Neutrophil (primary cell): ENCODE results near the gene NELFCD.
"Not testable (repeated sequence)": the region's sequence is repeated elsewhere in the genome, so short reads cannot be mapped to it uniquely, and the experiment has no call there.

Experiments
- H3K27ac ChIP-seq: fragments of 200-600 bp; sonication (generic); 2 replicates; pipeline ENCODE4 v1.5.1; 2016; ENCODE audit warnings: mild to moderate bottlenecking, moderate library complexity
- H3K27me3 ChIP-seq: fragments of 200-600 bp; sonication (generic); 2 replicates; pipeline ENCODE4 v1.6.0; 2016; ENCODE audit warnings: mild to moderate bottlenecking
- H3K36me3 ChIP-seq: fragments of 200-600 bp; sonication (generic); 2 replicates; pipeline ENCODE4 v1.5.1; 2017
- H3K4me1 ChIP-seq, 2 experiments: fragments of 200-600 bp in 1 of 2; sonication (generic) in 1 of 2; 1 replicate in 1 of 2; 2 replicates in 1 of 2; pipeline versions ENCODE4 v1.5.1 to v1.6.1; 2013 to 2016; ENCODE audit warnings: low read depth in 1 of 2, low read length in 1 of 2, mild to moderate bottlenecking in 1 of 2, moderate library complexity in 1 of 2; ENCODE audit not compliant: control insufficient read depth in 1 of 2, insufficient read depth in 1 of 2
- H3K4me3 ChIP-seq, 2 experiments: fragments of 200-600 bp in 1 of 2; sonication (generic) in 1 of 2; 1 replicate in 1 of 2; 2 replicates in 1 of 2; pipeline ENCODE4 v1.5.1; 2013 to 2016; ENCODE audit warnings: low read depth in 1 of 2, low read length in 1 of 2, mild to moderate bottlenecking in 1 of 2, moderate library complexity in 1 of 2
- H3K9me3 ChIP-seq: fragments of 200-600 bp; sonication (generic); 2 replicates; pipeline ENCODE4 v1.5.1; 2016
- TF ChIP-seq, protein P1 (sequence below): fragments of 200-600 bp; sonication (generic); IDR thresholded peaks from 2 replicates; pipeline ENCODE4 v1.5.1; 2016; ENCODE audit warnings: antibody characterized with exemption

Gene NELFCD

DNA sequence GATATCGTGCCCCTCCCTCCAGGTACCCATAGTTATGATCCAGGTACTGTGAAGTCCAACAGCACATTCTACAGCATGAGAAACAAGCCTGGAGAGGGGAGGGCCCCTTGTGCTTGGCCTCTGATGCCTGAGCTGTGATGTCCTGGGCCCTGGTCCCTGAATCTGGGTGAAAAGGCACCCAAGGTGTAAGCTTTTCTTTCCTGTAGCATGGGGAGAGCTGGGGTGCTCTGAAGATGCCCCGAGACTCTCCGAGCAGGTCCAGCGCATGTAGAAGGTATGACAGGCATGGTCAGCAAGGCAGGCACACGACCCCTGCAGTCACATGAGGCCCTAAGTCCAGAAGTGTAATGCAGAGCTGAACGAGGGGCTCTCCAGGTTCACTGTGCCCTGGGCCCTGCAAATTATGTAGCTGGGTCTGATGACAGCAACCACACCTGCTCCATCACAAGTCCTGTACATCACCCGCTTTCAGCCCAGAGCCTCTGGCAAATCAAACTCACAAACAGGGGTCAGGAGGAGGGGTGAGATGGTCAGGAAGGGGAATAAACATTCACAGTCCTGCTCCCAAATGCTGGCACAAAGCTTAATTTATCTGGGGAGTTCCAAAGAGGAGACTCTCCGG, 27.8 kb downstream of the NELFCD start:
- Histone ChIP-seq H3K4me3 (no peak overlapping the region), H3K4me1 (peaks cover 37 to 44% of the 10 kb centered on the region in 2 experiments), H3K36me3 (peaks cover 5% of the 10 kb centered on the region), H3K27me3 (peaks cover 11% of the 10 kb centered on the region), H3K9me3 (no peaks in the 10 kb centered on the region), H3K27ac (peak overlapping the region; percentile 97)
- TF ChIP-seq, protein P1, sequence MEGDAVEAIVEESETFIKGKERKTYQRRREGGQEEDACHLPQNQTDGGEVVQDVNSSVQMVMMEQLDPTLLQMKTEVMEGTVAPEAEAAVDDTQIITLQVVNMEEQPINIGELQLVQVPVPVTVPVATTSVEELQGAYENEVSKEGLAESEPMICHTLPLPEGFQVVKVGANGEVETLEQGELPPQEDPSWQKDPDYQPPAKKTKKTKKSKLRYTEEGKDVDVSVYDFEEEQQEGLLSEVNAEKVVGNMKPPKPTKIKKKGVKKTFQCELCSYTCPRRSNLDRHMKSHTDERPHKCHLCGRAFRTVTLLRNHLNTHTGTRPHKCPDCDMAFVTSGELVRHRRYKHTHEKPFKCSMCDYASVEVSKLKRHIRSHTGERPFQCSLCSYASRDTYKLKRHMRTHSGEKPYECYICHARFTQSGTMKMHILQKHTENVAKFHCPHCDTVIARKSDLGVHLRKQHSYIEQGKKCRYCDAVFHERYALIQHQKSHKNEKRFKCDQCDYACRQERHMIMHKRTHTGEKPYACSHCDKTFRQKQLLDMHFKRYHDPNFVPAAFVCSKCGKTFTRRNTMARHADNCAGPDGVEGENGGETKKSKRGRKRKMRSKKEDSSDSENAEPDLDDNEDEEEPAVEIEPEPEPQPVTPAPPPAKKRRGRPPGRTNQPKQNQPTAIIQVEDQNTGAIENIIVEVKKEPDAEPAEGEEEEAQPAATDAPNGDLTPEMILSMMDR = no peak

DNA sequence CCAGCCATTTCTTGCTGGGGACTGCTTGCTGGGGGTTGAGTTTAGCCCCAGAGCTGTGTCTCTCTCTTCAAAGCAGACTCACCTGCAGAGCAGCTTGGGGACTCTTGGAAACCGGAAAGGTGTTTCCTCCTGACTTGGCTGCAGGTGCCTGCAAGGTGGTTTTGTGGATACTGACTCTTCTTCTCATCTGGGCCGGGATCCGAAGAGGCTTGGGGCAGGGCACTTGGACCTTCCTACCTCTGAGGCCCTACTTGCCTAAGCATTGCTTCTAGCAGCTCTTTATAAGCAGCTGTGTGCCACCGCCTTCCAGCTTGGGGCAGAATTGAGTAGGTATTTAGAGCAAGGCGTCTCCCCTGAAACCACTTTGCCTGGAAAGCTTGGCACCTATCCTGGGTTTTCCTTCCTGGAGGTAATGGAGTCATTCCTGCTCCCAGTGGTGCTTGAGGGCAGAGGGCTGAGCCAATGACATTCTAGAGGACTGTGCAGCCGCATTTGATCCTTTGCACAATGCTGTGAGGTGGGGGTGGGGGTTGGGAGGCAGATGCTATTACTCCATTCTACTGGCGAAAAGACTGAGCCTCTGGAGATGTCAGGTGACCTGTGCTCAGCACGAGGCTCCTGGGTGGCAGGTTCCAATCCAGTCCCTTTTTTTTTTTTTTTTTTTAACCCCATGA, 29.4 kb downstream of the NELFCD start:
- peaks cover 20 to 27% of the 10 kb centered on the region in 2 experiments for H3K4me1 ChIP-seq
- no peaks in the 10 kb centered on the region for H3K36me3 ChIP-seq
- TF ChIP-seq, protein P1 = no peak
- H3K4me3 ChIP-seq = no peak overlapping the region
- H3K27ac ChIP-seq = no peak overlapping the region
- peaks cover 24% of the 10 kb centered on the region for H3K27me3 ChIP-seq
- no peaks in the 10 kb centered on the region for H3K9me3 ChIP-seq

DNA sequence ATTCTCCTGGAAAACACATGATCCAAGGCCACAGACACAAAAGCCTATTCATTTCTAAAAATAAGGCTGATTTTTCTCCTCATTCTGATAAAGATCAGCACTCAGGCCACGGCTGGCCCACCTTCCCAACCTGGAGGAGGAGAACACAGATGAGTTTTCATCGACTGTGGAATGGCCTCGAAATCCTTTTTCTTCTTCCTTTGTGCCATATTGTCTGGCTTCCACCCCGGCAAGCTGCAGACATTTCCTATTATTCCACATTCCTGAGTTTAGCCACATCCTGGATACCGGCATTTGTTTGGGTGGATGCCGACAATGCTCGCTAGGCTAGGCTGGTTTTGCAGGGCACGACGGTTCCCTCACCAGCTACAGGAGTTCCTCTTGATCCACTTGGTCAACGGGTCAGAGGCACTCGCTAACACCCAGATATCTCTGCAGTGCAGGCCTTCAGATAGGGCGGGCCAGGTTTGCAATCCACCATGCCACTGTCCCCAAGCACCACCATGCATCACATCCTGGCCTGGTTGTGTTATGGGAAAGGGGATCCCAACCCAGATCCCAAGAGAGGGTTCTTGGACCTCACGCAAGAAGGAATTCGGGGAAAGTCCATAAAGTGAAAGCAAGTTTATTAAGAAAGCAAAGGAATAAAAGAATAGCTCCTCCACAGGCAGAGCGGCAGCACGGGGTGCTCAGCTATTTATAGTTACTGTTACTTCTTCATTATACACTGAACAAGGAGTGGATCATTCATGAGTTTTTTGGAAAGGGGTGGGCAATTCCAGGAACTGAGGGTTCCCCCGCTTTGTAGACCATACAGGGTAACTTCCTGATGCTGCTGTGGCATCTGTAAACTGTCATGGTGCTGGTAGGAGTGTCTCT, 30.2 kb downstream of the NELFCD start:
- TF ChIP-seq, protein P1 = no peak
- Histone ChIP-seq H3K27me3 (peaks cover 24% of the 10 kb centered on the region), H3K9me3 (no peaks in the 10 kb centered on the region), H3K36me3 (no peaks in the 10 kb centered on the region), H3K27ac (no peak overlapping the region), H3K4me1 (peaks cover 14 to 20% of the 10 kb centered on the region in 2 experiments), H3K4me3 (no peak overlapping the region)

DNA sequence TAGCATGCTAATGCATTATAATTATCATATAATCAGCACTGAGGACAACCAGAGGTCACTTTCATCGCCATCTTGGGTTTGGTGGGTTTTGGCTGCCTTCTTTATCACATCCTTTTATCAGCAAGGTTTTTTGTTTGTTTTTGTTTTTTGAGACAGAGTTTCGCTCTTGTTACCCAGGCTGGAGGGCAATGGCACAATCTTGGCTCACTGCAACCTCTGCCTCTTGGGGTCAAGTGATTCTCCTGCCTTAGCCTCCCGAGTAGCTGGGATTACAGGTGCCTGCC, 30.8 kb downstream of the NELFCD start:
- not testable (repeated sequence) for H3K27ac ChIP-seq, H3K9me3 ChIP-seq, H3K4me3 ChIP-seq, H3K36me3 ChIP-seq
- Histone ChIP-seq H3K27me3 (peaks cover 24% of the 10 kb centered on the region), H3K4me1 (peaks cover 19 to 21% of the 10 kb centered on the region in 2 experiments)

DNA sequence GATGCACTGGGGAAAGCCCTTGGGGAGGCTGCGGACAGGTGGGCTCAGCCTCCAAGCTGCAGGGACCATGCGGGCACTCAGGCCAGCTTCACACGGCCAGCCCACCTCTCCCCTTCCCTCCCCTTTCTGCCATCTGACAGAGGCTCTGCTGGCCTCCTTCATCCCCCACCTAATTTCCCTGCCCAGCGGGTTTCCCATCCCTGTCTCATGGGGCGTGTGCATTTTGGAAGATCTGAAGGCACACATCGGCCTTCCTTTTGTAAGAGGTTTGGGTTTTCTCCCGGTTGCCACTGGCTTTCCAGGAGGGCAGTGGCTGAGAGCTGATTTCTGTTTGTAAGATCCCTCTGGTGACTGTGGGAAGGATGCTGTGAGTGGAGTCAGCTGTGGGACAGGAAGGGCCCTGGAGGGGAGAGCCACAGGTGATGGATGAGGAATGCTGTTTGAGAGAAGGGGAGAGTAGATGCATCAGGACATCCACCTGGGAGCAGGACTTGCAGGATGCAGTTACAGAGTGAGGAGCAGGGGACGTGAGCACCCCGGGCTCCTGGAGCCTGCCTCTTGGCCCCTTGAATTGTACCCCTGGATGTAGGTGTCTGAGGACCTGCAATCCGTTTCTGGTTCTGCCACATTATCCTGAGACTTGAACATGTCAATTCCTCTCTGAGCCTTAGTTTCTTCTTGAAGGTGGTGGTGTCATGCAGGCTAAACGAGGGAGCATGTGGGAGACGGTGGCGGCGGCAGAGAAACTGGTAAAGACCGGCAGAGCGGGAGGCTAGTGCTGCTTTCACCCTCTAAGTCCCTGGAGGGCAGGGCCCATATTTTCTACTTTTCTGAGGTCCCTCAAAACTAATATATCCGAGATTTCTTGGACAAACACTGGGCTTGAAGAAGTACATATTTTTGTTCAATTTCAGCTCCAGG, 32.2 kb downstream of the NELFCD start:
- peaks cover 14% of the 10 kb centered on the region in 2 experiments for H3K4me1 ChIP-seq
- TF ChIP-seq, protein P1 = no peak
- no peak overlapping the region for H3K4me3 ChIP-seq
- H3K9me3 ChIP-seq = no peaks in the 10 kb centered on the region
- no peak overlapping the region for H3K27ac ChIP-seq
- peaks cover 24% of the 10 kb centered on the region for H3K27me3 ChIP-seq
- no peaks in the 10 kb centered on the region for H3K36me3 ChIP-seq
